Upper lobe of left lung (tissue), 6 donors: ENCODE results near the gene LRRC10B. TPM values are rescaled to one million over a fixed set of nuclear protein-coding genes. Genes with fewer than 3 reads are reported as not detected.
"Not testable (repeated sequence)": the region's sequence is repeated elsewhere in the genome, so short reads cannot be mapped to it uniquely, and the experiment has no call there.

ENCODE experiments used
- ATAC-seq, 2 donors: fragments of 200-7000 bp; cut with Tn5 transposase; one replicate each; pipeline ENCODE4 v1.9.1; 2022; ENCODE audit warnings: mild to moderate bottlenecking in 2 of 2, moderate library complexity in 2 of 2; ENCODE audit not compliant: low FRiP score in 2 of 2
- DNase-seq, 2 donors: peaks; one replicate each; pipeline ENCODE4 v3.0.0-alpha.2; 2019 to 2020
- H3K27ac ChIP-seq, 4 donors: fragments of 200-600 bp; sonication (generic); one replicate each; pipeline ENCODE4 v1.5.1; 2016 to 2019
- H3K27me3 ChIP-seq, 4 donors: fragments of 200-600 bp; sonication (generic); one replicate each; pipeline ENCODE4 v1.5.1; 2017 to 2019
- H3K36me3 ChIP-seq, 4 donors: fragments of 200-600 bp; sonication (generic); one replicate each; pipeline ENCODE4 v1.5.1; 2016 to 2019
- H3K4me1 ChIP-seq, 4 donors: fragments of 200-600 bp; sonication (generic); one replicate each; pipeline ENCODE4 v1.5.1; 2018 to 2019
- H3K4me3 ChIP-seq, 4 donors: fragments of 200-600 bp; sonication (generic); one replicate each; pipeline ENCODE4 v1.5.1; 2017 to 2019; ENCODE audit warnings: mild to moderate bottlenecking in 2 of 4, moderate library complexity in 1 of 4
- H3K9me3 ChIP-seq, 4 donors: fragments of 200-600 bp; sonication (generic); one replicate each; pipeline ENCODE4 v1.5.1; 2018 to 2019
- EP300 ChIP-seq, 4 donors: sonication (generic); formaldehyde crosslinking; IDR thresholded peaks; one replicate each; pipeline ENCODE4 v1.5.1; 2017; ENCODE audit warnings: antibody characterized with exemption in 4 of 4, control low read depth in 2 of 4
- POLR2A ChIP-seq, 4 donors: fragments of 450-650 bp; IDR thresholded peaks; one replicate each; pipeline ENCODE4 v1.5.1; 2016 to 2017; ENCODE audit warnings: antibody characterized with exemption in 4 of 4, mild to moderate bottlenecking in 2 of 4
- POLR2AphosphoS5 ChIP-seq, 2 donors: sonication (generic); formaldehyde crosslinking; IDR thresholded peaks; one replicate each; pipeline ENCODE4 v1.5.1; 2017; ENCODE audit warnings: antibody characterized with exemption in 2 of 2
- WGBS, 2 donors: methylation state at CpG; one replicate each; pipeline ENCODE4 v1.1.5; 2017 to 2018; 5-methylcytosine and 5-hydroxymethylcytosine counted together
- total RNA-seq, 6 donors: library from RNA; depleted of rRNA in 4 of 6; stranded (reverse); fragments of >200 nt in 4 of 6; gene quantifications; one replicate each; pipeline versions ENCODE4 v1.1.0 to v1.2.1, GENCODE V29; 2016 to 2021
- TF ChIP-seq, protein P1 (sequence below), 6 experiments: fragments of 450-650 bp in 4 of 6; fragments of 200-600 bp in 2 of 6; sonication (generic) in 2 of 6; IDR thresholded peaks; one replicate each; pipeline ENCODE4 v1.5.1; 2016 to 2019; ENCODE audit warnings: antibody characterized with exemption in 6 of 6
- donor health status: DM: no; HTN: no; CAD: no; lungs with moderate emphysema.
- donor health status: DM: no; HTN: yes; CAD: no; lungs with severe emphysema.

Gene LRRC10B
- total RNA-seq = 10 to 100 TPM in 2 of 6 donors, 1 to 10 TPM in 3, under 1 TPM in 1; 0.31 to 24.2 (median 8.5) TPM

DNA sequence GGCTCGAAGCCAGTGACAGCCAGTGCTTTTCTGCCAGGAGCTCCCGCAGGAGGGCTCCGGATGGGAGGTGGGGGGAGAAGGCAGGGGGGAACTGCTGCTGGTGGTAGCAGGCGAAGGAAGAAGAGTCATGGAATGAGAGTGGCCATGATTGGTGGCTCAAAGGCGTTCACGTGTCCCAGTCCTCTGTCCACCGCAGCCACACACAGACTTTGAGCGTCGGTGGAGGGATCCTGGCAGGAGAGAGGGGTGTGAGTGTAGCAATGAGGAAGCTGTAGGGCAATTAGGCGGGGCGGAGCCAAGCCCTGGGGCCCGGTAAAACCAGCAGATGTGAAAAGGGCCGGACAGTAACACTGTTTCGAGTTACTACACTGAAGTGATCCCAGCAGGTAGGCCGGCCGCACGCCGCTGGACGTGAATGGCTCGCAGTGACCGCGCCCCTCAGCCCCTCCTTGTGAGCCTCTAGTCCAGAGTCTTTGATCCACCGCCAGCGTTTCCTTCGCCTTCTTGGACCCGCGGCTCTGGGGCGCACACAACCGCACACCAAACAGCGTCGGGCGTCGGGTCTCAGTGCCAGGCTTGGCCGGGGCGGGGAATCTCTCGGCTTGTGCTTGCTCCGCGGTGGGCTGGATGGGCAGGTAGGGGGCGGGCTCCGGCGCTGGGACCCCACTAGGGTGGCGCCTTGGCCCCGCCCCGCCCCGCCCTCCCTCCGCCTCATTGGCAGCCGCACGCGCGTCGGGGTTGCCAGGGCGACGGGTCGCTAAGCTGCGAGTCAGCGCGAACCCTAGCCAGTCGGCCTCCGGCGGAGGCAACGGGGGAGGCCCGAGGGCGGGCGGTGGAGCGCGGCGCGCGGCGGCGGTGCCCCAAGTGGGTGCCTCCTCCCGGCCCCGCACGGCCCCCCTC is at the start of gene LRRC10B:
LRRC10B (plus strand) TSS at position 788 of the 900 bp plus-strand sequence. CDS start 250 bp downstream, outside the sequence.
- peaks cover 0 to 39% (median 23%) of the 10 kb centered on the region in 4 donors for H3K27me3 ChIP-seq
- DNase-seq = peak; percentile 35 to 88
- peak within 1 kb of the TSS in 1 of 4 donors; percentile 31 for H3K27ac ChIP-seq

DNA sequence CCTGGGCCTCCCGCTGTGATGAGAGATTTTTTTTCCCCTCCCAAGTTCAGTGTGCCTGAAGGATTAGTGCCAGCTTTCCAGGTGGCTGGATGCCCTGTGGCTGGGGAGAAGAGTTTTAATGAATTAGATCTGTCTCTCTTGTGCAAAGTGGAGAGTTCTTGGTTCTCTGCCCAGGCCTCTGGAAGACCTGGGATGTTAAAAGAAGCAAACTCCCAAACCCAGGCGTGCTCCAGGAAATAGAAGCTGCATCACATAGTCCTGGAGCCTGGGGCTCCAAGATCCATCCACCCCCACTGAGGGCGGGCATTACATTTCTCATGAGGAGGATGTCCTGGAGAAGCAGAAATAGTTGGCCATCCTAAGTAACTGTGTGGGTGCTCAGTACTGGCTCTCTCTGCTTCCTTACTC is 48.1 kb upstream of the LRRC10B start:
- Histone ChIP-seq H3K4me3 (no peak overlapping the region), H3K27me3 (no peaks in the 10 kb centered on the region), H3K4me1 (no peaks in the 10 kb centered on the region), H3K27ac (no peak overlapping the region), H3K9me3 (no peaks in the 10 kb centered on the region), H3K36me3 (peaks cover 0 to 13% (median 5%) of the 10 kb centered on the region in 4 donors)
- no peak for TF ChIP-seq EP300 (IDR thresholded peaks at IDR 0.05)
- no peak for TF ChIP-seq POLR2AphosphoS5 (IDR thresholded peaks at IDR 0.05)
- TF ChIP-seq, protein P1, sequence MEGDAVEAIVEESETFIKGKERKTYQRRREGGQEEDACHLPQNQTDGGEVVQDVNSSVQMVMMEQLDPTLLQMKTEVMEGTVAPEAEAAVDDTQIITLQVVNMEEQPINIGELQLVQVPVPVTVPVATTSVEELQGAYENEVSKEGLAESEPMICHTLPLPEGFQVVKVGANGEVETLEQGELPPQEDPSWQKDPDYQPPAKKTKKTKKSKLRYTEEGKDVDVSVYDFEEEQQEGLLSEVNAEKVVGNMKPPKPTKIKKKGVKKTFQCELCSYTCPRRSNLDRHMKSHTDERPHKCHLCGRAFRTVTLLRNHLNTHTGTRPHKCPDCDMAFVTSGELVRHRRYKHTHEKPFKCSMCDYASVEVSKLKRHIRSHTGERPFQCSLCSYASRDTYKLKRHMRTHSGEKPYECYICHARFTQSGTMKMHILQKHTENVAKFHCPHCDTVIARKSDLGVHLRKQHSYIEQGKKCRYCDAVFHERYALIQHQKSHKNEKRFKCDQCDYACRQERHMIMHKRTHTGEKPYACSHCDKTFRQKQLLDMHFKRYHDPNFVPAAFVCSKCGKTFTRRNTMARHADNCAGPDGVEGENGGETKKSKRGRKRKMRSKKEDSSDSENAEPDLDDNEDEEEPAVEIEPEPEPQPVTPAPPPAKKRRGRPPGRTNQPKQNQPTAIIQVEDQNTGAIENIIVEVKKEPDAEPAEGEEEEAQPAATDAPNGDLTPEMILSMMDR (IDR thresholded peaks at IDR 0.05) = no peak
- TF ChIP-seq POLR2A (IDR thresholded peaks at IDR 0.05) = no peak
- ATAC-seq (peak in 1 of 2 donors; percentile 46), DNase-seq (no peak)
- 81 to 91% methylated on average over 3 of the region's 3 CpGs for WGBS, 2 donors

More for the DNA sequence above, at the start of gene LRRC10B:
- Histone ChIP-seq H3K4me1 (peaks cover 16 to 25% (median 19%) of the 10 kb centered on the region in 4 donors), H3K9me3 (no peaks in the 10 kb centered on the region), H3K36me3 (no peaks in the 10 kb centered on the region), H3K4me3 (peak within 1 kb of the TSS in 3 of 4 donors; percentile 28 to 34 (median 33))
- TF ChIP-seq EP300 (IDR thresholded peaks at IDR 0.05) (no peak), POLR2A (IDR thresholded peaks at IDR 0.05) (no peak), POLR2AphosphoS5 (IDR thresholded peaks at IDR 0.05) (no peak)
- TF ChIP-seq, protein P1 (IDR thresholded peaks at IDR 0.05) = no peak
- 5 to 6% methylated on average over 14 to 38 of the region's 74 CpGs for WGBS, 2 donors
- ATAC-seq = peak in 1 of 2 donors; percentile 6

DNA sequence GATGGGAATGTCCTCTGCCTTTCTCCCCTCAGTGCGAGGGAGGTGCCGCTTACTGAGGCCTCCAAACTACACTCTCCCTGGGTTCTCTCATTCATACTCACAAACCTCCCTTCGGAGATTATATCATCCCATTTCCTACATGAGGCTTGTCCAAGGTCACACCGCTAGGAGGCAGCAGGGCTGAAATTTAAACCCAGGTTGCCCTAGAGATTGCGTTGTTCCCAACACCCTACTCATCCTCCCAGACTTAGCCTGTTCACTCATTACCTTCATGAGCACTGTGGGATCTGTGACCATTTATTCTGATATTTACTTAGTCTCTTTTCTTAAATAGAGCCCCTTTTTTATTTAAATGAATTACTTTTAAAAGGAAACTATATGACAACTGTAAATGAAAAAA is 47.6 kb upstream of the LRRC10B start:
- DNase-seq = no peak
- H3K4me1 ChIP-seq = no peaks in the 10 kb centered on the region
- H3K36me3 ChIP-seq = peaks cover 0 to 9% (median 3%) of the 10 kb centered on the region in 4 donors
- WGBS, 2 donors = 88 to 93% methylated on average over 5 of the region's 5 CpGs
- H3K27ac ChIP-seq = no peak overlapping the region
- H3K9me3 ChIP-seq = no peaks in the 10 kb centered on the region
- H3K27me3 ChIP-seq = no peaks in the 10 kb centered on the region
- ATAC-seq = peak in 1 of 2 donors; percentile 44
- no peak overlapping the region for H3K4me3 ChIP-seq
- TF ChIP-seq, protein P1 (IDR thresholded peaks at IDR 0.05) = no peak

DNA sequence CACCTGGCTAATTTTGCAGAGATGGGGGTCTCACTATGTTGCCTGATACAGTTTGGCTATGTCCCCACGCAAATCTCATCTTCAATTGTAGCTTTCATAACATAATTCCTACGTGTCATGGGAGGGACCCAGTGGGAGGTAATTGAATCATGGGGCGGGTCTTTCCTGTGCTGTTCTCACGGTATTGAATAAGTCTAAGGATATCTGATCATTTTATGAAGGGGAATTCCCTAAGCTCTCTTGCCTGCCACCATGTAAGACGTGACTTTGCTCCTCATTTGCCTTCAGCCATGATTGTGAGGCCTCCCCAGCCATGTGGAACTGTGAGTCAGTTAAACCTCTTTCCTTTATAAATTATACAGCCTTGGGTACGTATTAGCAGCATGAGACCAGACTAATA is 40.9 kb upstream of the LRRC10B start:
- H3K9me3 ChIP-seq, H3K4me3 ChIP-seq, H3K27me3 ChIP-seq, H3K4me1 ChIP-seq, ATAC-seq, DNase-seq, H3K27ac ChIP-seq: not testable (repeated sequence)
- 84 to 87% methylated on average over 6 of the region's 6 CpGs for WGBS, 2 donors
- H3K36me3 ChIP-seq = peaks cover 0 to 23% (median 9%) of the 10 kb centered on the region in 4 donors

DNA sequence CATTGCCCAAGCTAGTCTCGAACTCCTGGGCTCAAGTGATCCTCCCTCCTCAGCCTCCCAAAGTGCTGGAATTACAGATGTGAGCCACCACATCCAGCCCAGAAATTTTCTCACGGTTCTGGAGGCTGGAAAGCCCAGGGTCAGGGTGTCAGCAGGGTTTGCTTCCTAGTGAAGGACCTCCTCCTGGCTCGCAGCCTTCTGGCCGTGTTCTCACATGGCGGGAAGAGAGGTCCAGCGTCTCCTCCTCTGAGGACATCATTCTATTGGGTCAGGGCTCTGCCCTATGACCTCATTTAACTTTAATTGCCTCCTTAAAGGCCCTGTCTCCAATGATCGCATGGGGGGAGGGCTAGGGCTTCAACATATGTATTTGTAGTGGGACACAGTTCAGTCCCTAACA is 40.5 kb upstream of the LRRC10B start:
- ATAC-seq = no peak
- no peak overlapping the region for H3K4me3 ChIP-seq

More for the DNA sequence above, 40.5 kb upstream of the LRRC10B start:
- no peaks in the 10 kb centered on the region for H3K27me3 ChIP-seq
- TF ChIP-seq POLR2A (IDR thresholded peaks at IDR 0.05) (no peak), EP300 (IDR thresholded peaks at IDR 0.05) (no peak), POLR2AphosphoS5 (IDR thresholded peaks at IDR 0.05) (no peak)
- TF ChIP-seq, protein P1 (IDR thresholded peaks at IDR 0.05) = no peak
- no peak overlapping the region for H3K27ac ChIP-seq
- DNase-seq = no peak
- 85 to 100% methylated on average over 2 to 7 of the region's 7 CpGs for WGBS, 2 donors
- peaks cover 0 to 11% (median 7%) of the 10 kb centered on the region in 4 donors for H3K4me1 ChIP-seq
- no peaks in the 10 kb centered on the region for H3K9me3 ChIP-seq
- H3K36me3 ChIP-seq = peaks cover 0 to 21% (median 7%) of the 10 kb centered on the region in 4 donors
